Adrenal gland (tissue), 5 donors: ENCODE data around the gene CPOX.

Experiments
- CTCF ChIP-seq, 6 experiments: fragments of 450-650 bp in 4 of 6; fragments of 200-600 bp in 2 of 6; sonication (generic) in 1 of 6; IDR thresholded peaks; 1 replicate in 5 of 6; 2 replicates in 1 of 6; pipeline versions ENCODE4 v1.5.1 to v1.8.0; 2016 to 2021; ENCODE audit warnings: antibody characterized with exemption in 6 of 6, mild to moderate bottlenecking in 2 of 6, moderate library complexity in 1 of 6
- POLR2A ChIP-seq, 2 donors: fragments of 450-650 bp; IDR thresholded peaks; one replicate each; pipeline ENCODE4 v1.6.1; 2017; ENCODE audit warnings: antibody characterized with exemption in 2 of 2, mild to moderate bottlenecking in 2 of 2, moderate library complexity in 1 of 2
- donor health status: DM: no; HTN: no; CAD: no.

- TF ChIP-seq CTCF (IDR thresholded peaks at IDR 0.05), result no peak
- no peak for TF ChIP-seq POLR2A (IDR thresholded peaks at IDR 0.05)
Observed at GRCh38 chr3:98565237-98565643, 28.2 kb downstream of the CPOX start.
